Measurements from ENCODE around the gene GNG7.

The GNG7 gene

DNA sequence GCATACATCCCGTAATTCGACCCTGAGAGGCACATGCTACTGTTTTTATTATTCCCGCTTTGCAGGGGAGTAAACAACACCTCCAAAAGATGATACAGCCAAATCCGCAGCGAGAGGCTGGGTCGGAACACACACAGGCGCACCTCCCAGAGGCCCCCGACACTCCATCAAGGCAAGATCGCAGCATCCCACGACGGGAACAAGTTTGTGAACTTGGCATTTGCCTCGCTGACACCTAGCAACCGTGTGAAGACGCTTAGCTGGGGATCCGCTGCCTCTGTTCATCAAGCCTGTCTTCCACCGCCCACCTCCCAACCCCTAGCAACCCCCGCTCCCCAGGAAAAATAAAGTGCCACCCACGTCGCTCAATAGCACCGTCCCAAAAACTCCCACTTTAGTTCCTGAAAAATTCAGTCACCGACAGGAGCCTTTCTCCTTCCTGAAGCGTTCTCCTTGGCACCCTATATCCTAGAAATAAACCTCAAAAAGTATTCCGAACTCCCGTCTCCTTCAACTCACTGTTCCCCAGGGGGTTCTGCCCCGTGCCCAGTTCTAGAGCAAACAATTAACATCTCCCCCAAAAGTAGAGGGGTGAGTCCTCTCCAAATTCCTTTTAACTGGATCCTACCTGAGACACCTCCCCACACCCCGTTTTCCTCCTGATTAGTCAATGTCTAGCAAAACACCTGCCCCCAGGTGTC, 1.7 kb downstream of the GNG7 start:
- H3K4me2 ChIP-seq (ENCODE audit: low read depth, low read length, poor library complexity, severe bottlenecking), result no peak overlapping the region
- H2AFZ ChIP-seq (ENCODE audit: low read length), result no peak overlapping the region
- no peaks in the 10 kb centered on the region for H3K79me2 ChIP-seq (ENCODE audit: insufficient read depth, low read length)
- no peaks in the 10 kb centered on the region for H3K9me2 ChIP-seq (replicated peaks; ENCODE audit: low read depth, low read length)
- TF ChIP-seq, protein P1, sequence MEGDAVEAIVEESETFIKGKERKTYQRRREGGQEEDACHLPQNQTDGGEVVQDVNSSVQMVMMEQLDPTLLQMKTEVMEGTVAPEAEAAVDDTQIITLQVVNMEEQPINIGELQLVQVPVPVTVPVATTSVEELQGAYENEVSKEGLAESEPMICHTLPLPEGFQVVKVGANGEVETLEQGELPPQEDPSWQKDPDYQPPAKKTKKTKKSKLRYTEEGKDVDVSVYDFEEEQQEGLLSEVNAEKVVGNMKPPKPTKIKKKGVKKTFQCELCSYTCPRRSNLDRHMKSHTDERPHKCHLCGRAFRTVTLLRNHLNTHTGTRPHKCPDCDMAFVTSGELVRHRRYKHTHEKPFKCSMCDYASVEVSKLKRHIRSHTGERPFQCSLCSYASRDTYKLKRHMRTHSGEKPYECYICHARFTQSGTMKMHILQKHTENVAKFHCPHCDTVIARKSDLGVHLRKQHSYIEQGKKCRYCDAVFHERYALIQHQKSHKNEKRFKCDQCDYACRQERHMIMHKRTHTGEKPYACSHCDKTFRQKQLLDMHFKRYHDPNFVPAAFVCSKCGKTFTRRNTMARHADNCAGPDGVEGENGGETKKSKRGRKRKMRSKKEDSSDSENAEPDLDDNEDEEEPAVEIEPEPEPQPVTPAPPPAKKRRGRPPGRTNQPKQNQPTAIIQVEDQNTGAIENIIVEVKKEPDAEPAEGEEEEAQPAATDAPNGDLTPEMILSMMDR (conservative IDR thresholded peaks at IDR 0.05; ENCODE audit: low read length), result no peak
- no peak for TF ChIP-seq EZH2phosphoT487 (IDR thresholded peaks at IDR 0.05; ENCODE audit: borderline replicate concordance)
- H3K9ac ChIP-seq (ENCODE audit: low read depth, low read length, poor library complexity, severe bottlenecking), result no peak overlapping the region
- H3K4me3 ChIP-seq (ENCODE audit: low read length, poor library complexity, severe bottlenecking), result no peak overlapping the region
- no peaks in the 10 kb centered on the region for H3K9me3 ChIP-seq (ENCODE audit: insufficient read depth, low read depth, low read length)
- no peaks in the 10 kb centered on the region for H3K36me3 ChIP-seq (ENCODE audit: insufficient read depth, low read length)
- H3F3A ChIP-seq (ENCODE audit: low read depth), result peaks cover 3% of the 10 kb centered on the region; the same call in 1 of the 2 replicates
- no peaks in the 10 kb centered on the region for H4K20me1 ChIP-seq (ENCODE audit: insufficient read depth, low read length, poor library complexity, severe bottlenecking)
- H3K27me3 ChIP-seq (ENCODE audit: insufficient read depth, low read length, poor library complexity, severe bottlenecking), result peaks cover 4% of the 10 kb centered on the region
- peaks cover 6% of the 10 kb centered on the region for H3K4me1 ChIP-seq (ENCODE audit: insufficient read depth, low read length, poor library complexity, severe bottlenecking)

- Histone ChIP-seq H3K4me3 (ENCODE audit: low read length, poor library complexity, severe bottlenecking) (no peak overlapping the region), H4K20me1 (ENCODE audit: insufficient read depth, low read length, poor library complexity, severe bottlenecking) (no peaks in the 10 kb centered on the region), H3K27me3 (ENCODE audit: insufficient read depth, low read length, poor library complexity, severe bottlenecking) (peaks cover 4% of the 10 kb centered on the region), H3K36me3 (ENCODE audit: insufficient read depth, low read length) (no peaks in the 10 kb centered on the region), H3K9me2 (replicated peaks; ENCODE audit: low read depth, low read length) (no peaks in the 10 kb centered on the region), H3K9me3 (ENCODE audit: insufficient read depth, low read depth, low read length) (no peaks in the 10 kb centered on the region), H3K79me2 (ENCODE audit: insufficient read depth, low read length) (no peaks in the 10 kb centered on the region), H3K4me2 (ENCODE audit: low read depth, low read length, poor library complexity, severe bottlenecking) (no peak overlapping the region), H3K4me1 (ENCODE audit: insufficient read depth, low read length, poor library complexity, severe bottlenecking) (peaks cover 6% of the 10 kb centered on the region), H2AFZ (ENCODE audit: low read length) (no peak overlapping the region), H3F3A (ENCODE audit: low read depth) (peaks cover 3% of the 10 kb centered on the region; the same call in 1 of the 2 replicates), H3K9ac (ENCODE audit: low read depth, low read length, poor library complexity, severe bottlenecking) (no peak overlapping the region)
- TF ChIP-seq, protein P1 (conservative IDR thresholded peaks at IDR 0.05; ENCODE audit: low read length), result no peak
- TF ChIP-seq EZH2phosphoT487 (IDR thresholded peaks at IDR 0.05; ENCODE audit: borderline replicate concordance), result no peak
These were observed 2.9 kb downstream of the GNG7 start for GRCh38 chr19:2699413-2700140.

DNA sequence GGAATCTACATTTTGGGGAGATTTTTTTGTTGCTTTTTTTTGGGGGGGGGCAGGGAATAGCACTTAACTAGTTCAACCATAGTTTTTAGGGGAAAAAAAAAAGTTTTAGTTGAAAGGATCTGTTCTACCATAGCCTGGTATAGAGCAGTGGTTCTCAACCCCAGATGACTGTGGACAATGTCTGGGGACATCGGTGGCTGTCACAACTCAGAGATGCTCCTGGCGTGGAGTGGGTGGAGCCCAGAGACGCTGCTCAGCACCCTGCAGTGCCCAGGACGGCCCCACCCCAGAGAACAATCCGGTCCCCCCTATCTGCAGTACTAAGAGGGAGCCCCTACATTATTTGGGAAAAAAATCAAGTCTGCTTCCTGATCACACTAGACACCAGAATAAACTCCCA, 8.3 kb downstream of the GNG7 start:
- no peak overlapping the region for H2AFZ ChIP-seq (ENCODE audit: low read length)
- H3K9ac ChIP-seq (ENCODE audit: low read depth, low read length, poor library complexity, severe bottlenecking), result no peak overlapping the region
- H3K9me2 ChIP-seq (replicated peaks; ENCODE audit: low read depth, low read length), result no peaks in the 10 kb centered on the region
- H3K27me3 ChIP-seq (ENCODE audit: insufficient read depth, low read length, poor library complexity, severe bottlenecking), result no peaks in the 10 kb centered on the region
- no peak for TF ChIP-seq EZH2phosphoT487 (IDR thresholded peaks at IDR 0.05; ENCODE audit: borderline replicate concordance)
- TF ChIP-seq, protein P1 (conservative IDR thresholded peaks at IDR 0.05; ENCODE audit: low read length), result no peak
- H3K79me2 ChIP-seq (ENCODE audit: insufficient read depth, low read length), result no peaks in the 10 kb centered on the region
- no peaks in the 10 kb centered on the region for H3K9me3 ChIP-seq (ENCODE audit: insufficient read depth, low read depth, low read length)
- H3K4me3 ChIP-seq (ENCODE audit: low read length, poor library complexity, severe bottlenecking), result no peak overlapping the region
- no peaks in the 10 kb centered on the region for H3K4me1 ChIP-seq (ENCODE audit: insufficient read depth, low read length, poor library complexity, severe bottlenecking)
- no peak overlapping the region for H3K4me2 ChIP-seq (ENCODE audit: low read depth, low read length, poor library complexity, severe bottlenecking)
- peaks cover 3% of the 10 kb centered on the region; the same call in 1 of the 2 replicates for H3F3A ChIP-seq (ENCODE audit: low read depth)
- H3K36me3 ChIP-seq (ENCODE audit: insufficient read depth, low read length), result no peaks in the 10 kb centered on the region
- H4K20me1 ChIP-seq (ENCODE audit: insufficient read depth, low read length, poor library complexity, severe bottlenecking), result no peaks in the 10 kb centered on the region
